T-cell (primary cell): Measurements from ENCODE around the gene TRPM3. TPM values are rescaled to one million over a fixed set of nuclear protein-coding genes. Genes with fewer than 3 reads are reported as not detected.

Experiments
- ATAC-seq, 4 experiments: fragments of 200-7000 bp in 3 of 4; fragments of 150-1000 bp in 1 of 4; cut with Tn5 transposase; replicated peaks in 1 of 4; 1 replicate in 3 of 4; 2 replicates in 1 of 4; pipeline ENCODE4 v1.10.0; 2021; ENCODE audit warnings: moderate library complexity in 3 of 4, mild to moderate bottlenecking in 2 of 4, moderate number of reproducible peaks in 1 of 4
- CTCF ChIA-PET, 2 donors: fragments of 300-600 bp; sonication (Branson Sonifier 250); formaldehyde crosslinking; loops; one replicate each; lab custom pipeline; 2022; ENCODE audit warnings: antibody characterized with exemption in 2 of 2; lab: Charles Lee
- POLR2A ChIA-PET, 2 donors: fragments of 300-600 bp; sonication (Branson Sonifier 250); formaldehyde crosslinking; loops; one replicate each; lab custom pipeline; 2022; ENCODE audit warnings: antibody characterized with exemption in 2 of 2; lab: Charles Lee
- DNase-seq, 35 experiments: peaks; one replicate each; pipeline versions ENCODE4 v3.0.0 to v3.0.0-alpha.2; 2013 to 2023
- H3K27ac ChIP-seq: one replicate; pipeline ENCODE4 v1.5.1; 2013; ENCODE audit warnings: low read length
- H3K27me3 ChIP-seq, 2 experiments: replicated peaks in 1 of 2; 1 replicate in 1 of 2; 2 replicates in 1 of 2; pipeline versions ENCODE4 v1.6.1 to v1.7.0; 2013; ENCODE audit warnings: low read length in 1 of 2, mixed read lengths in 1 of 2; ENCODE audit not compliant: control insufficient read depth in 2 of 2, insufficient read depth in 2 of 2; ENCODE audit errors: extremely low read depth in 1 of 2
- H3K36me3 ChIP-seq, 2 donors: 1 replicate in 1 of 2; 2 replicates in 1 of 2; pipeline versions ENCODE4 v1.6.1 to v1.7.0; 2013; ENCODE audit warnings: low read length in 1 of 2; ENCODE audit not compliant: control insufficient read depth in 2 of 2, insufficient read depth in 1 of 2; ENCODE audit errors: extremely low read depth in 1 of 2
- H3K4me1 ChIP-seq, 2 experiments: 1 replicate in 1 of 2; 2 replicates in 1 of 2; pipeline versions ENCODE4 v1.6.1 to v1.7.0; 2013; ENCODE audit warnings: low read length in 2 of 2, mixed read lengths in 1 of 2; ENCODE audit not compliant: insufficient read depth in 2 of 2, control insufficient read depth in 1 of 2; ENCODE audit errors: extremely low read depth in 1 of 2
- H3K4me3 ChIP-seq, 2 donors: 1 replicate in 1 of 2; 2 replicates in 1 of 2; pipeline versions ENCODE4 v1.5.1 to v1.7.0; 2013; ENCODE audit warnings: mild to moderate bottlenecking in 2 of 2, low read length in 1 of 2, moderate library complexity in 1 of 2; ENCODE audit not compliant: control insufficient read depth in 1 of 2; ENCODE audit errors: extremely low read depth in 1 of 2
- H3K9me3 ChIP-seq: 2 replicates; pipeline ENCODE4 v1.7.0; 2013
- H3K27ac Mint-ChIP-seq, 2 donors: one replicate each; pipeline ENCODE4 v1.8.0; 2020 to 2021; ENCODE audit warnings: mild to moderate bottlenecking in 2 of 2, mixed read lengths in 2 of 2
- H3K27me3 Mint-ChIP-seq, 2 donors: one replicate each; pipeline ENCODE4 v1.8.0; 2021 to 2022; ENCODE audit warnings: mixed read lengths in 2 of 2
- H3K36me3 Mint-ChIP-seq: one replicate; pipeline ENCODE4 v1.8.0; 2021; ENCODE audit warnings: mixed read lengths
- H3K4me1 Mint-ChIP-seq, 3 donors: one replicate each; pipeline ENCODE4 v1.8.0; 2020 to 2022; ENCODE audit warnings: mixed read lengths in 3 of 3, mild to moderate bottlenecking in 1 of 3
- H3K4me3 Mint-ChIP-seq, 3 donors: one replicate each; pipeline ENCODE4 v1.8.0; 2020 to 2022; ENCODE audit warnings: mild to moderate bottlenecking in 3 of 3, mixed read lengths in 3 of 3, moderate library complexity in 3 of 3
- H3K9me3 Mint-ChIP-seq, 3 donors: one replicate each; pipeline ENCODE4 v1.8.0; 2020 to 2022; ENCODE audit warnings: mixed read lengths in 3 of 3
- WGBS: methylation state at CpG from one replicate; pipeline ENCODE4 v1.1.5; 2013; ENCODE audit warnings: missing lambda C conversion rate; ENCODE audit not compliant: insufficient coverage; 5-methylcytosine and 5-hydroxymethylcytosine counted together
- total RNA-seq, 35 experiments: library from RNA in 6 of 35; stranded (reverse) in 6 of 35; fragments of 120-200 nt in 1 of 35; gene quantifications; one replicate each; pipeline versions ENCODE4 v1.2.1 to v1.2.4 and lab custom pipeline; 2013 to 2026

The TRPM3 gene
- total RNA-seq, 5 donors from 2014 or later (not counting 1 experiment from before 2014, with no cell fraction given), result not detected

- H3K36me3 Mint-ChIP-seq, result no peaks in the 10 kb centered on the region
- Histone ChIP-seq H3K27me3 (peaks cover 0 to 3% of the 10 kb centered on the region in 2 experiments), H3K36me3 (no peaks in the 10 kb centered on the region), H3K9me3 (no peaks in the 10 kb centered on the region), H3K4me1 (no peaks in the 10 kb centered on the region), H3K27ac (no peak overlapping the region), H3K4me3 (no peak overlapping the region)
- WGBS, result no CpG with 5 or more reads among the region's 1 CpG
- ATAC-seq (no peak), DNase-seq (no peak)
- H3K4me1 Mint-ChIP-seq, result peaks cover 0 to 9% (median 7%) of the 10 kb centered on the region in 3 donors
- CTCF ChIA-PET, result interaction anchor here in 1 of 2 donors (0.6 kb wide), 1 partner anchor 23 kb away, joined by 9 read pairs; no protein-coding TSS in a partner anchor
- POLR2A ChIA-PET, result no interaction called here
- no peak overlapping the region for H3K27ac Mint-ChIP-seq
- no peaks in the 10 kb centered on the region for H3K9me3 Mint-ChIP-seq
- no peak overlapping the region for H3K4me3 Mint-ChIP-seq
- H3K27me3 Mint-ChIP-seq, result no peaks in the 10 kb centered on the region
Measured at GRCh38 chr9:70517926-70518610, 603.4 kb downstream of the TRPM3 start.

- Mint-ChIP-seq H3K9me3 (peaks cover 0 to 7% (median 3%) of the 10 kb centered on the region in 3 donors), H3K4me3 (no peak overlapping the region), H3K4me1 (no peaks in the 10 kb centered on the region), H3K27ac (no peak overlapping the region), H3K27me3 (no peaks in the 10 kb centered on the region), H3K36me3 (no peaks in the 10 kb centered on the region)
- DNase-seq, result no peak
- Histone ChIP-seq H3K27me3 (peaks cover 0 to under 1% of the 10 kb centered on the region in 2 experiments), H3K4me3 (no peak overlapping the region), H3K9me3 (no peaks in the 10 kb centered on the region), H3K27ac (no peak overlapping the region), H3K36me3 (no peaks in the 10 kb centered on the region), H3K4me1 (no peaks in the 10 kb centered on the region)
- POLR2A ChIA-PET, result interaction anchor here in 1 of 2 donors (0.6 kb wide), 1 partner anchor 10 kb away, joined by 4 read pairs; no protein-coding TSS in a partner anchor
- ATAC-seq, result no peak
- no CpG with 5 or more reads among the region's 2 CpGs for WGBS
- CTCF ChIA-PET, result interaction anchor here in 1 of 2 donors (0.8 kb wide), 1 partner anchor 88 kb away, joined by 3 read pairs; no protein-coding TSS in a partner anchor
Measured at GRCh38 chr9:70514273-70514672, 607.1 kb downstream of the TRPM3 start.

- no peaks in the 10 kb centered on the region for H3K4me1 Mint-ChIP-seq
- no peak overlapping the region for H3K4me3 ChIP-seq
- H3K4me3 Mint-ChIP-seq, result no peak overlapping the region
- H3K27ac ChIP-seq, result no peak overlapping the region
- DNase-seq (no peak), ATAC-seq (no peak)
- ChIA-PET CTCF (interaction anchor here (0.6 kb wide), 2 partner anchors 33 to 76 kb away, joined by 3 read pairs; no protein-coding TSS in a partner anchor), POLR2A (no interaction called here)
- no peaks in the 10 kb centered on the region for H3K27me3 Mint-ChIP-seq
- H3K36me3 ChIP-seq, result no peaks in the 10 kb centered on the region
- H3K27me3 ChIP-seq, result no peaks in the 10 kb centered on the region
- WGBS, result 100% methylated on average over 1 of the region's 3 CpGs
- no peaks in the 10 kb centered on the region for H3K9me3 ChIP-seq
- no peak overlapping the region for H3K27ac Mint-ChIP-seq
- H3K36me3 Mint-ChIP-seq, result no peaks in the 10 kb centered on the region
- H3K9me3 Mint-ChIP-seq, result peaks cover 0 to 7% (median 3%) of the 10 kb centered on the region in 3 donors
- no peaks in the 10 kb centered on the region for H3K4me1 ChIP-seq
Measured at GRCh38 chr9:70511858-70512257, 609.6 kb downstream of the TRPM3 start.

GRCh38 chr9:70510157-70510770 is 611.2 kb downstream of the TRPM3 start:
- DNase-seq (peak in 5 of 35 experiments; percentile 2 to 25 (median 4)), ATAC-seq (no peak)
- Mint-ChIP-seq H3K9me3 (peaks cover 0 to 7% (median 3%) of the 10 kb centered on the region in 3 donors), H3K4me1 (no peaks in the 10 kb centered on the region), H3K27me3 (no peaks in the 10 kb centered on the region), H3K36me3 (no peaks in the 10 kb centered on the region), H3K4me3 (no peak overlapping the region), H3K27ac (no peak overlapping the region)
- Histone ChIP-seq H3K4me1 (no peaks in the 10 kb centered on the region), H3K9me3 (no peaks in the 10 kb centered on the region), H3K4me3 (no peak overlapping the region), H3K36me3 (no peaks in the 10 kb centered on the region), H3K27me3 (no peaks in the 10 kb centered on the region), H3K27ac (no peak overlapping the region)
- ChIA-PET POLR2A (no interaction called here), CTCF (interaction anchor here in 1 of 2 donors (0.6 kb wide), 1 partner anchor 25 kb away, joined by 4 read pairs; no protein-coding TSS in a partner anchor)
- 88% methylated on average over 2 of the region's 3 CpGs for WGBS

DNA sequence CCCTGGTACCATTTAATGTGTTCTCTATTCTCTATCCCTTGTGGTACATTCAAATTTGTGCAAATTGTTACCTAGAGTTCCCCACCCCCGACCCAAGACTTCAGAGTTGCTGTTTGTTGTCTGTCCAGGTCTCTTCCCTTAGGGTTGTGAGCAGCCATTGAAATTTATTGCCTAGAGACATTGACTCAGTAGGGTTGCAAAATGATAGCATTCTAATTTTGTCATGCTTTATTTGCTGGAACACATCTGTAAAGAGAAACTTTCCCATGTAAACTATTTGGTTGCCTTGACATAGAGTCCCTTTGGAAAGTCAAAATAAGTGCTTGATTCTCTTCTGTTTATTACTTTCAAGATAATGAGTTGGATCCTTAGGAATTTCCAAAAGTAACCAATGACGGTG is 615.3 kb downstream of the TRPM3 start:
- Histone ChIP-seq H3K9me3 (no peaks in the 10 kb centered on the region), H3K27ac (no peak overlapping the region), H3K4me3 (no peak overlapping the region), H3K4me1 (no peaks in the 10 kb centered on the region), H3K27me3 (no peaks in the 10 kb centered on the region), H3K36me3 (no peaks in the 10 kb centered on the region)
- no peak for ATAC-seq
- no peaks in the 10 kb centered on the region for H3K36me3 Mint-ChIP-seq
- H3K27ac Mint-ChIP-seq, result no peak overlapping the region
- POLR2A ChIA-PET, result no interaction called here
- H3K4me1 Mint-ChIP-seq, result peaks cover 4 to 6% (median 4%) of the 10 kb centered on the region in 3 donors
- H3K9me3 Mint-ChIP-seq, result peaks cover 0 to 7% (median 3%) of the 10 kb centered on the region in 3 donors
- no peaks in the 10 kb centered on the region for H3K27me3 Mint-ChIP-seq
- DNase-seq, result no peak
- WGBS, result no CpG with 5 or more reads among the region's 2 CpGs
- H3K4me3 Mint-ChIP-seq, result no peak overlapping the region
- CTCF ChIA-PET, result no interaction called here

GRCh38 chr9:70504834-70505233 is 616.6 kb downstream of the TRPM3 start:
- Histone ChIP-seq H3K27me3 (no peaks in the 10 kb centered on the region), H3K9me3 (no peaks in the 10 kb centered on the region), H3K4me3 (no peak overlapping the region), H3K4me1 (no peaks in the 10 kb centered on the region), H3K27ac (no peak overlapping the region), H3K36me3 (no peaks in the 10 kb centered on the region)
- Mint-ChIP-seq H3K36me3 (no peaks in the 10 kb centered on the region), H3K9me3 (peaks cover 0 to 2% (median 0%) of the 10 kb centered on the region in 3 donors), H3K27ac (no peak overlapping the region), H3K4me3 (no peak overlapping the region), H3K27me3 (no peaks in the 10 kb centered on the region), H3K4me1 (peaks cover 4 to 6% (median 4%) of the 10 kb centered on the region in 3 donors)
- ChIA-PET CTCF (no interaction called here), POLR2A (interaction anchor here in 1 of 2 donors (0.6 kb wide), 1 partner anchor 9 kb away, joined by 4 read pairs; no protein-coding TSS in a partner anchor)
- WGBS, result no CpG with 5 or more reads among the region's 4 CpGs
- DNase-seq (no peak), ATAC-seq (no peak)
